22Rv1 (cell line): Measurements from ENCODE around the gene SMC3.

Experiments used
- H3K27ac ChIP-seq: fragments of 450-650 bp; 2 replicates; pipeline ENCODE4 v1.5.1; 2017
- ZFX ChIP-seq: fragments of 450-650 bp; IDR thresholded peaks from 2 replicates; pipeline ENCODE4 v1.6.1; 2017; ENCODE audit warnings: antibody characterized with exemption, borderline replicate concordance
- TF ChIP-seq, protein P1 (sequence below): fragments of 450-650 bp; IDR thresholded peaks from 2 replicates; pipeline ENCODE4 v1.5.1; 2017; ENCODE audit warnings: mild to moderate bottlenecking

The SMC3 gene

DNA sequence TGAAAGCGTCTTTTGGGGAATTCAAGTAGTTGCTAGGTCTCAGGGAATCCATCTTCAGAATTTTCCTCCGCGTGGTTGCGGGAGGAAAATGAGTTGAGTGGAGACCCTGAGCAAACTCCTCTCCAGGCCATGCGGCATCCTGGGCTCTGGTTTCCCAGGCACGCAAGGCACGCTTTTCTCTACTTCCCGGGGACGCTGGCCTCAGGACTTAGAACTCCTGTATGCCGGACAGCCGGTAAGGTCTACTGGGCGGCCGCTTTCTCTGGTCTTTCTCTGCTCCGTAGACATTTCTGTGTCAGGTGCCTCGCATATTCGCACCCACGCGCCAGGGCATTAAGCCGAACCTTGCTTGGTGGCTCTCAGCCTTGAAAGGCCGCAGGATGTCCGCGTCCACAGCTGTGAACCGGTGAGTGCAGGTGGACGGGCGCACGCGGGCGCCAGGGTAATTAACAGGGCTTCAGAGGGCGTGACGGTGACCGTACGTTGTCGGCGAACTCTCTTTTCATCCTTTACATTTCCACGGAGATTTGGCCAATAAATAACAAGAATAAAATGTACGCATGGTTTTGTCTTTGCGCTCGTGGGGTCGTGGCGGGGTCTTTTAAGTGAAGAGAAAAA is 75.6 kb downstream of the SMC3 start:
- TF ChIP-seq ZFX: no peak
- TF ChIP-seq, protein P1, sequence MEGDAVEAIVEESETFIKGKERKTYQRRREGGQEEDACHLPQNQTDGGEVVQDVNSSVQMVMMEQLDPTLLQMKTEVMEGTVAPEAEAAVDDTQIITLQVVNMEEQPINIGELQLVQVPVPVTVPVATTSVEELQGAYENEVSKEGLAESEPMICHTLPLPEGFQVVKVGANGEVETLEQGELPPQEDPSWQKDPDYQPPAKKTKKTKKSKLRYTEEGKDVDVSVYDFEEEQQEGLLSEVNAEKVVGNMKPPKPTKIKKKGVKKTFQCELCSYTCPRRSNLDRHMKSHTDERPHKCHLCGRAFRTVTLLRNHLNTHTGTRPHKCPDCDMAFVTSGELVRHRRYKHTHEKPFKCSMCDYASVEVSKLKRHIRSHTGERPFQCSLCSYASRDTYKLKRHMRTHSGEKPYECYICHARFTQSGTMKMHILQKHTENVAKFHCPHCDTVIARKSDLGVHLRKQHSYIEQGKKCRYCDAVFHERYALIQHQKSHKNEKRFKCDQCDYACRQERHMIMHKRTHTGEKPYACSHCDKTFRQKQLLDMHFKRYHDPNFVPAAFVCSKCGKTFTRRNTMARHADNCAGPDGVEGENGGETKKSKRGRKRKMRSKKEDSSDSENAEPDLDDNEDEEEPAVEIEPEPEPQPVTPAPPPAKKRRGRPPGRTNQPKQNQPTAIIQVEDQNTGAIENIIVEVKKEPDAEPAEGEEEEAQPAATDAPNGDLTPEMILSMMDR: no peak
- no peak overlapping the region for H3K27ac ChIP-seq

DNA sequence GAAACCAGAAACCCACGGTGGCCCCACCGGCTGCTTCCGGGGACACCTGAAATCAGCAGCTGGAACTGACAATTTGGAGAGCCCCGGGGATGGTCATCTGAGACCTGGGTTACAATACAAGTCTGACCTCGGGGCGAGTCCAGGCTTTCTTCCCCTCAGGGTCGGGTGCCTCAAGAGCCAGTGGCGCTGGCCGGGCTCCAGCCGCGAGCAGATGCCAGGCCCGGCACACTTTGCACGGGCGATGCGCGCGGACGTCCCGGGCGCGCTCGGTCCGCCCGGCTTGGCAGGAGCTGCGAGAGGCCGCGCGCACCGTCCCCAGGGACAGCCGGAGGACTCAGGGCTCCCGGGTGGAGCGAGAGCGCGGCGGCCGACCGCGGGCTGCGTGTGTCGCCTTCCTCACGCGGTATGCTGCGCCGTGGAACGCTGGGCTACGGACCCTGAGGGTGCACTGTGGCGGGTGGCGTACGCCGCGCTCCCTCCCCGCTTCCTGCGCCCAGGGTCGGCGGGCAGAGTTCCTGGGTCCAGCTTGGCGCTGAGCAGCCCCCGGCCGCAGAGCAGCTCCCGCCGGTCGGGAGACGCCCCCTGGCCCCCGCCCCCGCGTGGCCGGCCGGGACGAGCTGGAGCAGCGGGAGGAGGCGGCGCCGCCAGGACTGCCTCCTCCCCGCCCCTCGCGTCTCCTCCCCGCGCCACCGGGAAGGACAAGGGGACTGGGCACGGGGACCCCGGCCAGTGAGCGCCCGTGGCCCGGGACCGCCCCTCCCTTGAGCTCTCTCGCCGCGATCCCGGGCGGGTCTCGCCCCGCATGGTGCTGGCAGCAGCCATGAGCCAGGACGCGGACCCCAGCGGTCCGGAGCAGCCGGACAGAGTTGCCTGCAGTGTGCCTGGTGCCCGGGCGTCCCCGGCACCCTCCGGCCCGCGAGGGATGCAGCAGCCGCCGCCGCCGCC is 76.4 kb downstream of the SMC3 start, which contains the start of gene RBM20:
TSS of gene RBM20 (plus strand) at position 684 of the 945 bp plus-strand sequence. CDS start at position 803, 119 bp downstream.
- no peak for TF ChIP-seq ZFX
- TF ChIP-seq, protein P1: peak; percentile 10; the same call in 1 of the 2 replicates
- H3K27ac ChIP-seq: no peak within 1 kb of the TSS

DNA sequence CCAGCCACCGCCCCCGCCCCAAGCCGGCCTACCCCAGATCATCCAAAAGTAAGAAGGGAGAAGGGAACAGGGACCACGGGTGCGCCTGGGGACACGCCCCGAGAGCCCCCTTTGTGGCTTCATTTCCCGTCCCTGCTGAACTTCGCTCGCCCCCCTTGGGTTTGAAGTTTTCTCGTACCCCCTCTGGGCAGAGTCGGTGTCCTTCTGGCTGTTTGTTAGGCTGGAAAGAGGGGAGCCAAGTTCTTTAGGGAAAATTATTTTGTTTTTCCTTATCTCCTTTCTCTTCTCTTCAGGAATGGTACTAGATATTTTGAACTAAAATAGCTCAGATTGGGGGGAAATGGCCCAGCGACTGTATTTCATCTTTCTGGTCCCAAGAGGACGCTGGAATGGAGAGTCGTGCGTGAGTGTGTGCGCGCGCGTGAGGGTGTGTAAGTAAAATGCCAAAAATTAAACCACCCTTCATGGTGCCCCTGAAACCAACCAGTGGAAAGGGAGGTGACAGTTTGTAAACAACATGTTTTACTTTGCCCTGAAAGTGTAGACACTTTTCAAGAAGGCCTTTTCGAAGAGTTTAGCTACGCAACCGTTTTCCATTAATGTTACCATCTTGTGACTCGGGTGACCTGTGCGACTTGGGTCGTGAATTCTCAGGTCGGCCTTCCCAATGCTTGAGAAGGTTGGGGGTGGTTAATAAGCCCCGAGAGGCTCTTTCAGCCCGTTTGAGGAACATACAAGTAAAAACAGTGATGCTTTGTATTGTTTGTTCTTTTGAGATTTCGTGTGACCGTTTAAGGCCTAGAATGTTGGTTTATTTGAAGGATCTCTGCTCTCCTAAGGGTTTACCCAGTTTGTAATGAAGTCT is 77.3 kb downstream of the SMC3 start:
- H3K27ac ChIP-seq: no peak overlapping the region
- no peak for TF ChIP-seq ZFX
- TF ChIP-seq, protein P1: no peak

DNA sequence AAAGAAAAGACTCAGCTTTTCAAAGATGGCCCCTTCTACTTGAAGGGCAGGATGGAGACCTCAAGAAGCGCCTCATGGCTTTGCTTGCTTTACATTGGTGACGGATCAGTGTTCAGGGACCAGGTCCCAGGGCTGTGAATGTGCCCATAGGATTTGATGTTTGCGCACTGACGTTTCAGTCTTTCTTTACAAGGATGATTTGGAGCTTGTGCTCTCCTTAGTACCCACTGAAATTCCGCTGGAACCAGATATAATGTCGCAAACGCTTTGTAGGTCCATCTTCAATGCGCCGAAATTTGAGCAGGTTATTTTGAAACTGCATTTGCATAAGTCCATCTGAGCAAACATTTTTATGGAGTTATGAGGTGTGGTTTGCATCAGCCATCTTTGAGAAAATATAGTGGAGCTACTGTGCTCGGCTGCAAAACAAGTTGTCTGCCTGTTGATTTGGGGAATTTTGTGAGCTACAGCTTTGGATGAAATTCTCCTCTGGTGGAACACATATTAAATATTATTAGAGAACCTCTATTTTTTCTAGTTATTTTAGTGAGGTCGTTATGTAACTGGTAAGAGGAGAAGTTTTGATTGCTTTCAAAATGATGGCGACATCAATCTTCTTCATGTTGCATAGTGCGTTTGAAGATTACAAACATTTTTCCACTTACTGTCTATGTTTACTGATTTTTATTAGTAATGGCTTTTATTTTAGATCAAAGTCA is 79.1 kb downstream of the SMC3 start:
- TF ChIP-seq, protein P1: no peak
- TF ChIP-seq ZFX: no peak

DNA sequence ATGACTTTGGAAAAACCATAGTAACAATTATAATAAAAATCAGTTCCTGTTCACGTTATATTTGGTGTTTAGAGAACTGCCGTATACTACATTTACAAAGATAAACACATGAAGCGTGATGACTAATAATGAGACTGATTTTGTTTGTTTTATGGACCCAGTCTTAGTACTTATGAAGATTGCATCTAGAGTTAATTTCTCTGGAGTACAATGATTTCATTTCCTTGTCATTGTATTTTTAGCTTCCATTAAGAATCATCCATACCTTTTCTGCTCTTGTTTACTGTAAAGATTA is 79.6 kb downstream of the SMC3 start:
- peak overlapping the region; percentile 49 for H3K27ac ChIP-seq
- TF ChIP-seq ZFX: no peak
- TF ChIP-seq, protein P1: no peak

More for the DNA sequence above, 79.1 kb downstream of the SMC3 start:
- peak overlapping the region; percentile 49 for H3K27ac ChIP-seq

DNA sequence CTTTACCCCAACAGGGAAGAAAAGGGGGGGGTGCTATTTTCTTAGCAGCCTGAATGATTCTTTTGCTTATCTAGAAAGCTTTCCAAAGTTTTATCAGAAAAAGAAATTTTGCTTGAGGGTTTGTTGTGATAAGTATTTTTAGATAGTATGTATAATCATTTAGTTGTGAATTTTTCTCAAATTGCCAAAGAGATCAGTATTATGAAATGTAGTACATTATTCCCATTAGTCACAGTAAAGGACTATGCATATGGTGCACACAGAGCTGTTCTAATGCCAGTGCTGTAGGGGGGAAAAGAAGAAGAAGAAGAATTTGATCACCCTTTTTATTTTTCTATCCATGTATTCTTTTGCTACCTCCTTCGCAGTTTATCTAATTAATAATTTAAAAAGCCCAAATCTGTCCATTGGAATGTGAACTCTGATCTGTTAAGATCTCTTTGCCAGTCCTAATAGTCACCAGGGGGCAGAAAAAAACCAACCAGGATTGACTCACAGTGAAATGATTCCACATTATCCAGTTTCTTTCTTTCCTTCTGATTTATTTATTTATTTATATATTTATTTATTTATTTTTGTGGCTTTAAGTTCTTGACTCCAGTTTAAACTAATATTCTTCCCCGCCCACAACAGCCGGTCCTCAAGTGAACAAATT is 81.3 kb downstream of the SMC3 start:
- no peak overlapping the region for H3K27ac ChIP-seq
- TF ChIP-seq, protein P1: no peak
- no peak for TF ChIP-seq ZFX
